IMR-90 (cell line): ENCODE results near the gene TTC21A.

Experiments used
- BHLHE40 ChIP-seq: fragments of 150-350 bp; IDR thresholded peaks from 2 replicates; pipeline ENCODE4 v1.6.1; 2016; ENCODE audit warnings: mild to moderate bottlenecking, low read depth, low read length
- CTCF ChIP-seq: conservative IDR thresholded peaks from 2 replicates; pipeline ENCODE4 v1.5.1; 2012; ENCODE audit warnings: mild to moderate bottlenecking, low read depth, low read length, improper control_type of control experiment
- MAZ ChIP-seq: IDR thresholded peaks from 2 replicates; pipeline ENCODE4 v1.6.1; 2012; ENCODE audit warnings: low read depth, mild to moderate bottlenecking, low read length, improper control_type of control experiment, moderate library complexity, borderline replicate concordance
- MXI1 ChIP-seq: IDR thresholded peaks from 2 replicates; pipeline ENCODE4 v1.6.1; 2012; ENCODE audit warnings: low read depth, mild to moderate bottlenecking, low read length, moderate library complexity, borderline replicate concordance
- POLR2A ChIP-seq: IDR thresholded peaks from 2 replicates; pipeline ENCODE4 v1.6.1; 2012; ENCODE audit warnings: mild to moderate bottlenecking, low read depth, low read length
- RAD21 ChIP-seq: IDR thresholded peaks from 2 replicates; pipeline ENCODE4 v1.6.1; 2012; ENCODE audit warnings: low read length, improper control_type of control experiment
- RFX5 ChIP-seq: IDR thresholded peaks from 2 replicates; pipeline ENCODE4 v1.8.0; 2012; ENCODE audit warnings: low read depth, mild to moderate bottlenecking, low read length, moderate library complexity
- SMC3 ChIP-seq: fragments of 150-350 bp; IDR thresholded peaks from 2 replicates; pipeline ENCODE4 v1.6.1; 2016; ENCODE audit warnings: low read depth, mild to moderate bottlenecking, antibody characterized with exemption, low read length, moderate library complexity
- TF ChIP-seq, protein P1 (sequence below): fragments of 150-350 bp; IDR thresholded peaks from 2 replicates; pipeline ENCODE4 v1.6.1; 2016; ENCODE audit warnings: low read depth, mild to moderate bottlenecking, low read length, moderate library complexity, borderline replicate concordance
- TF ChIP-seq, protein P2 (sequence below): fragments of 150-350 bp; IDR thresholded peaks from 2 replicates; pipeline ENCODE4 v1.6.1; 2017; ENCODE audit warnings: mild to moderate bottlenecking, antibody characterized with exemption, low read length, low read depth

GRCh38 chr3:39158148-39158715 lies 50.8 kb downstream of the TTC21A start:
- TF ChIP-seq CTCF (no peak), MXI1 (no peak), MAZ (no peak), RAD21 (no peak), POLR2A (no peak), SMC3 (no peak), RFX5 (no peak), BHLHE40 (no peak)
- TF ChIP-seq, protein P1, sequence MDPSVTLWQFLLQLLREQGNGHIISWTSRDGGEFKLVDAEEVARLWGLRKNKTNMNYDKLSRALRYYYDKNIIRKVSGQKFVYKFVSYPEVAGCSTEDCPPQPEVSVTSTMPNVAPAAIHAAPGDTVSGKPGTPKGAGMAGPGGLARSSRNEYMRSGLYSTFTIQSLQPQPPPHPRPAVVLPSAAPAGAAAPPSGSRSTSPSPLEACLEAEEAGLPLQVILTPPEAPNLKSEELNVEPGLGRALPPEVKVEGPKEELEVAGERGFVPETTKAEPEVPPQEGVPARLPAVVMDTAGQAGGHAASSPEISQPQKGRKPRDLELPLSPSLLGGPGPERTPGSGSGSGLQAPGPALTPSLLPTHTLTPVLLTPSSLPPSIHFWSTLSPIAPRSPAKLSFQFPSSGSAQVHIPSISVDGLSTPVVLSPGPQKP, result no peak
- TF ChIP-seq, protein P2, sequence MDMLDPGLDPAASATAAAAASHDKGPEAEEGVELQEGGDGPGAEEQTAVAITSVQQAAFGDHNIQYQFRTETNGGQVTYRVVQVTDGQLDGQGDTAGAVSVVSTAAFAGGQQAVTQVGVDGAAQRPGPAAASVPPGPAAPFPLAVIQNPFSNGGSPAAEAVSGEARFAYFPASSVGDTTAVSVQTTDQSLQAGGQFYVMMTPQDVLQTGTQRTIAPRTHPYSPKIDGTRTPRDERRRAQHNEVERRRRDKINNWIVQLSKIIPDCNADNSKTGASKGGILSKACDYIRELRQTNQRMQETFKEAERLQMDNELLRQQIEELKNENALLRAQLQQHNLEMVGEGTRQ, result no peak
